NCI-H1436 (cell line): ENCODE data around the gene CELF4.

Source experiments
- DNase-seq: peaks from one replicate; lab custom pipeline; 2025; lab: John Stamatoyannopoulos, UW

Gene CELF4

DNA sequence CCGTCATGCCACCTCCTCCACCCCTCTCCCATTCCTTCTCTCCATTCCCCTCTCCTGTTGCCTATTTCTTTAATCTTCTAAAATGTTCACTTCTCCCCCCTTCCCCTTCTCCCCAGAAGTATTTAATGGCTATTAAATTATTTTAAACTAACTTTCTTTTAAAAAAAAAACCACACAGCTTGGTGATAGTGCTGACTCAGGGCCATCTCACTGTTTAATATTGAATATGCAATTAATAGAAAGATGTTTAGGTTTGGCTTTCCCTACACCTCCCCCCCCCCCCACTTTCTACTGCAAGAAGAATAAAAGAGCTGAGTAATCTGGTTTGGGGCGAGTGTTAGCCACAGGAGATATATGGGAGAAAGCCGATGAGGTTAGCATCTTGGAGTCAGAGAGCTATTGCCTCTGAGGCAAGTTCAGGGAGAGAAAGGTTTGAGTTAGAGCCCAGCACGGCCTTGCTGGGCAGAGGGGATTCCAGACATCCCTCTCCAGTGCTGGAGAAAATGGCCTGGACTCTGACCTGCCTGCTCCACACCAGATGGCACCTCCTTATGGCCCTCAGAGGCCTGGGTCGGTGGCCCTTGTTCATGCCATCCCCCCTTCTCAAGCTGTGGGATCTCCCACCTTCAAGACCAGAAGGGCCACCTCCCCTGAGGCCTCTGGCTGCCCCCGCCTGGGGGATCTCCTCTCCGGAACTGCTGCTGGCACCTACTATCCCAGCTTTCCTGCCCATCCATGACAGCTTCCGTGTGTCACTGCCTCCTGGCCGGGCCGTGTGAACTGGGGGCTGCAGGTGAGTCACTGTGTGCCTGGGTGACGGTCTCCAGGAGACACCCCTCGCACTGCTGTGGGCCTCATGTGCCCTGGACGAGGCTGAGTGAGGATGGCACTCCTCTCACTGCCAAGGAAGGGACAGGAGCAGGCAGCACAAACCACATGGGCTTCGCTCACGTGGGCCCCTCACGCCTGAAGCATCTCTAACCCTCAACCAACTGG lies 246.9 kb downstream of the CELF4 start:
- no peak for DNase-seq

DNA sequence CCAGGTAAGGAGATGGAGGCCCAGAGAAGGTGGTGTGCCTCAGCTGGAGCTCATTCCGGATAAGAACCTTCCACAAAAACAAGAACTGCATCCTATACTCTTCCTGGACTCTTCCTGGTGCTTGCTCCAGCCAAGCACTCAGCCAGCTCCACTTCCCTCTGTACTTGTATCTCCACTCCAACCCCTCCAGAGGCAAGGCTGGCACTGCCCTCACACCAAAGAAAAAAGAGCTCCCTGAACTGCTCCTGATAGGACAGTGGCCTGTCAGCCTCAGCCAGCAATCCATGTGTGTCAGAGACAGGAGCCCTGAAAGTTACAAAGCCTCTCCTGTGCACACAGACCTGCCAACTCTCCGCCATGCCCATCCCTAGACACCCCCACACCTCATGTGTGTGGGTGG lies 248.1 kb downstream of the CELF4 start:
- DNase-seq, result no peak

DNA sequence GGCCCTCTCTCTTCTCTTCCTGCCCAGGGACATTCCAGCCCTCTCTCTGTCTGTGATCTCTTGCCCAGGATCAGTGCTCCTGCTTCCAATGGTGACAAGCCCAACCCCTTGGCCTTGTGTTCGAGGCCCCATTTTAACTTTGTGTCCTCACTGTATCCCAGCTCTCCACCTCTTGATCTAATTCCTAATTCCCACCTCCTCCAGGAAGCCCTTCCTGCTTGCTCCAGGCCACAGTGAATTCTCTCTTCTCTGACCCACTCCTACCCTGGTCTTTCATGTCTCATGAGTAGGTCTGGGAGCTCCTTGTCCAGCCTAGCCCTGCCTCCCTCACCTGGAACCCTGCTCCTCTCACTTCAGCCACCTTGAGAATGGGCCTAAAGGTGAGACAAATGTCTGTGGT lies 249.1 kb downstream of the CELF4 start:
- no peak for DNase-seq

DNA sequence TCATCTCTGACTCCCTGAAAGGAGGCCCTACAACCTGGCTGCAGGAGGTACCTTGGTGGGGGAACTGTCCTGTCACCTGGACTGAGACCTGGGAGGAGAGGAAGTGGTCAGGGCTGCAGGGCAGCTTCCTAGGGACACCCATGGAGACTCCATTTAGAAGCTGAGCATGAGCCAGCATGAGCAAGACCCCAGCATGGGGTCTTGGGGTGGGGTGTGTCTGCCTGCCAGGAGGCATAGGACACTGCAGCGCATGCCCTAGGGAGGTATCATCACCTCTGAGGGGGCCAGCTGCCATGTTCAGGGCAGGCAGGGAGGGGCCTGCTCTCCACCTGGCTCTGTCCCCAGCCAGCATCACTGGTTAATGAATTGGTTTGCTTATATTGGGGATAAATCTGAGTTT lies 249.7 kb downstream of the CELF4 start:
- no peak for DNase-seq

DNA sequence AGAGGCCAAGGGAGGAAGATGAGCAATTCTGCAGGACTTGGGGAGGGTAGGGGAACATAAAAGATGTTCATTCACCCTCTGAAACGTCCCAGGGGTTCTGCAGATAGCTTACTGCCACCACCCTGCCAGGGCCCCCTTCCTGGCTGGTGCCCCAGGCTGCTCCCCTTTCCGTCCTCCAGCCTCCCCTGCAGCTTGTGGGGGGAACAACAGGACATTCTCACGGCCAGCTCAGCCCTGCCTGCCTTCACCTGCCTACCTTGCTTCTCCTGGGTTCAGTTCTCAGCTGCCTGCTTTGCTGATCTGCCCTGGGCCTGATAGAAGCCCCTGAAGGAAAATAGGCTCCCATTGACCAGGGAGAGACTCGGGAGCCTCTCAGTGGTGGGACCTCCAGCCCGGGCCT lies 251.1 kb downstream of the CELF4 start:
- no peak for DNase-seq

DNA sequence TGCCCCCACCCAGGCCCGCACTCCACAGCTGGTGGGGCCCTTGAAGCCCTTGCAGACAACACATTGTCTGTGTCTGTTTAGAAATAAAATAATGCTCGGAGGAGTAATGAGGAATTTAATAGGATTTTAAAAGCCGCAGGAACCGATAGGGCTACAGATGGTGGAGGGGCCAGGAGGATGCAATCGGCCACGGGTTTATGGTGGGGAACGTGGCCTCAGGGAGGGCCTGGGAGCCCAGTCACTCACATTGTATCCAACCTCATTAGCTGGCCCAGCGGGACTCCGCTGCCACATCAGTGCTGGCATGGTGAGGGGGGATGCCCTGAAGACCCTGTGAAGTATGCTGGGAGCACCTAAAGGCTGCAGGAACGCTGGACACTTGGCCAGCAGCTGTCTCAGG lies 252.0 kb downstream of the CELF4 start:
- no peak for DNase-seq

DNA sequence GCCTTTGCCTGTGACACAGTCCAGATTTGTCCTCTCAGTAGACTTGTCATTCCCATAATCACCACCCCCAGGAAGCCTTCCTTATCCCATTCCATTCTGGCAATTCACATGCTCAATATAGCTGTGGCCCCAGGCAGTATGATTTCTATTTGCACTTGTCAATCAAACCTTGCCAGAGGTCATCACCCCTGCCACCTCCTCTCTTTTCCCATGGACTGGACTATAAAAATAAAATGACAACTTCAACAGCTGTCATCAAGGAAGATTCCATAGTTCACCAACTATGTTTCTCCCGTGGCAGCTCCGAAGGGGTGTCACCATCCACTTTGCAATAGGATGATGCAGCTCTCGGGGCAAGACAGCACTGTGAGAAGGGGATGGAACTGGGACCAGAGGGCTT lies 255.7 kb downstream of the CELF4 start:
- no peak for DNase-seq

DNA sequence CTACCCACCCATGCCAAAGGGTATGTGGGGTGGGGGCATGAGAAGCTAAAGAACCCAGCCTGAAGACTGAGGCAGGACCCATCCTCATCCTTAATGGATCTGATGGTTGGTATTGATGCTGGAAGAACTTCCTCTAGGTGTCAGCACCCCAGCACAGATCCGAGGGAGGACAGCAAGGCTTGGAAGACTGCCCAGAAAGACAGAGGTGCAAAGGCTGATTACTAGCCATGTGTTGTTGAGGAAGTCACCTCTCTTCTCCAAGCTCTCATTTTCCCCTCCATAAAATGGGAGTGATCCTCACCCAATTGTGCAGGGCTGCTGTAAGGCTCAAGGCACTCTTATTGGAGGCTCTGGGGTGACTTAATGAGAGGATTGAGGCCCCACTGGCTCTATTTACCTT lies 256.5 kb downstream of the CELF4 start:
- no peak for DNase-seq

DNA sequence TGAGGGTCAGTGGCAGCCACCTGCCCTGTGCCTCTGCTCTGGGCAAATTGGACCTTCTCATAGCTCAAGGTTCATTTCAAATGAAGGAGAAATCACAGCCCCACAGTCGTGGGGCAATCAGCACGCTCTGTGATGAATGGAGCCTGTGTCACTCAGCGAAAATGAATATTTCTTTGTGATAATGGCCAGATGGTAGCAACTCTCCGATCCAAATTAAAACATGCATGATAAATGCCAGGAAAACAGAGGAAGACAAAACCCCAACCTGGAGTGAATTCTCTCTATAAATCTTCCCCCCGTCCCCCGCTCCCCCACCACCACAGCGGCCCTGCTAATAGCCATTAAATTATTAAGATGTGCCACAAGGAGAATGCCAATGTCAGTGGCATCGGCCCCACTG lies 258.4 kb downstream of the CELF4 start:
- DNase-seq, result no peak

DNA sequence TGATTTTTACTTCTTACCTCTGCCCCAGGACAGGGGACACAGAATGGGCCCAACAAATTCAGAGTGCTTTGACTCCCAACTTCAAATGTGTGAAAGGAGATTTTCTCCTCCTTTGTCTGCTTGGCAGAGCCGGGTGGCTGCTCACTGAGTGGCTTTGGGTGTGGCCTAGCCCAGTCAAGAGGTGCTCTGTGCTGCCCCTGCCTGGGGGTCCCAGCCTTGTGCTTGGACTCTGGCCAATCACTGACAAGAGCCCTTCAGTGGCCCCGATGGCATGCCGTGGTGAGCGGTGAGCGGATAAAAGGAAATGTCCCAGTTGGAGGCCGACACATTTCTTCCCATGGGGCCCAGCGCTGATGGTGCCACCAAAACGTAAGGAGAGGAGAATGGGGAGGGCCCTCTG lies 259.2 kb downstream of the CELF4 start:
- DNase-seq, result no peak

DNA sequence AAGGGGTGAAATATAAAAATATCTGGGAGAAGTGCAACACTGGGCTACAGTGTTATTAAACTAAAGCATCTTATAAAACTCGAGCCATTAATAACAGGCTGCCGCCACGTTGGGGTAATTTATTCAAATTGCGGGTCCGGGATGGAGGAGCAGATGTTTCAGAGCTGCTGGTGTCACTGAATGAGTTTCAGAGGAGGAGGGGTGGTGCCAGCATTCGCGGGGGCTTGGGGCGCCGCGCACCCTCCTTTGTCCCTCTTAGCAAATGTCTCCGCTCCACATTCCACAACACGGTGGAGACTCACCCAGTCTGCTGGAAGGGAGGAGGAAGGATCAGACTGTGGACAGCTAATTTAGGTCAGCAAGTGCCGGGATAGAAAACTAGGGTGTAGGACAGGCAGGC lies 260.5 kb downstream of the CELF4 start:
- no peak for DNase-seq

DNA sequence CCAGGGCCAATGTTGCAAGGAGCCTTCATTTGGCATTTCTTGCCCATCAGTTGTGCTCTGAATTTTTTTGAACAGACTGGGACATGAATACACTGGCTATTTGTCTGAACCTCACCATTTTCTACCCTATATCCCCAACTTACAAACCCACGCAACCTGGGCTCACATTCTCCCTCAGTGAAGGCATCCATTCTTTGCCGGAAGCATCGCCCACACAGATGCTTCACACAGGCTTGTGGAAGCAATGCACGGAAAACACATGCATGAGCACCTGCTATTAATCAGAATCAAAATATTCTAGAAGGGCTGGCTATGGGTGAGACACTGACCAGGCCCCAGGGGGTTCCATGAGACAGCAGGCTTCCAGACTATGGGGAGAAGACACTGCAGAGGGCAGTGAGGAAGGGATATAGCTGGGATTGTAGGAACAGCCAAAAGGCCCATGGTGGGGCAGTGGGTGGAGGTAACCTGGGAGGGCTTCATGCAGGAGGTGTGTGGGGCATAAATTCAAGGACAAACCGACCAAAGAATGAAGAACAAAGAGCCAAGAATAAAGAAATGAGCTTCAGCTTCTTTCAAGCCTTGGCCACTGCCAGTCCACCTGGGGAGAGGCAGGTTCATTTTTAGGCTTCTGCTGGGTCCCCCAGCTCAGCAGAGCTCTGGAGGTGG lies 261.5 kb downstream of the CELF4 start:
- DNase-seq, result no peak

DNA sequence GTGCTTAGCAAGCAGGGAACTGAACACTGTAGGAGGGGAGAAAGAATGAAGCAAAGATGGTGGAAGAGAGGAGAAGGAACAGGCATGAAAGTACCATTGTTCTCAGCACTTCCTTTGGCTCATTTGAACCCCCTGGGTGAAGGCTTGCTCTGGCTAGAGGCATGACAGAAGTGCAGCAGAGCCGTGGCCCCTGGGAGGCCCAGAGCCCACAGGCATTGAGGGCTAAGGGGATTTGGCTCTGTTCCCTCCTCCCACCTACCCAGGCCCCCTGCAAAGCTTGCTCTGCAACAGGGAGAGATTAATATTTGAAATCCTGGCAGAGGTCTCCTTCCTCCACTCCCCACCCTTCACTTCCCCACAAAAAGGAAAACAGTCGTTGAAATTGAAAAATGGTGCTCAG lies 262.6 kb downstream of the CELF4 start:
- no peak for DNase-seq

DNA sequence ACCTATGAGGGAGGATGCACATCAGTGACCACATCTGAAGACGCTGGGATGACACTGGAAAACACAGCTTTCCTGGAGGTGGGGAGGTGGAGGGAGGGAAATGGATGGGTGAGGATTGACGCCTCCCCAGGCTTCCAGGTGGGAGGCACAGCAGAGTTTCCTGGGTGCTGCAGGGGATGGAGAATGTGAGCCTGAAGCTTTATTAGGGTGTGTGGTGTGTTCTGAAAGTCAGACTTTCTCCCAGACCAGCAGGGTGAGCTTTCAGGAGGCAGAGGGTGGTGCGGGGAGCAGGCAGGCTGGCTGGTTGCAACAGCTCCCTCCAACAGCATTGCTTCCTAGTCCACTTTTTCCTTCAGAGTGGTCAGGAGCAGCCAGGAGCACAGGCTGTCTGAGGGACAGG lies 263.1 kb downstream of the CELF4 start:
- DNase-seq, result no peak

DNA sequence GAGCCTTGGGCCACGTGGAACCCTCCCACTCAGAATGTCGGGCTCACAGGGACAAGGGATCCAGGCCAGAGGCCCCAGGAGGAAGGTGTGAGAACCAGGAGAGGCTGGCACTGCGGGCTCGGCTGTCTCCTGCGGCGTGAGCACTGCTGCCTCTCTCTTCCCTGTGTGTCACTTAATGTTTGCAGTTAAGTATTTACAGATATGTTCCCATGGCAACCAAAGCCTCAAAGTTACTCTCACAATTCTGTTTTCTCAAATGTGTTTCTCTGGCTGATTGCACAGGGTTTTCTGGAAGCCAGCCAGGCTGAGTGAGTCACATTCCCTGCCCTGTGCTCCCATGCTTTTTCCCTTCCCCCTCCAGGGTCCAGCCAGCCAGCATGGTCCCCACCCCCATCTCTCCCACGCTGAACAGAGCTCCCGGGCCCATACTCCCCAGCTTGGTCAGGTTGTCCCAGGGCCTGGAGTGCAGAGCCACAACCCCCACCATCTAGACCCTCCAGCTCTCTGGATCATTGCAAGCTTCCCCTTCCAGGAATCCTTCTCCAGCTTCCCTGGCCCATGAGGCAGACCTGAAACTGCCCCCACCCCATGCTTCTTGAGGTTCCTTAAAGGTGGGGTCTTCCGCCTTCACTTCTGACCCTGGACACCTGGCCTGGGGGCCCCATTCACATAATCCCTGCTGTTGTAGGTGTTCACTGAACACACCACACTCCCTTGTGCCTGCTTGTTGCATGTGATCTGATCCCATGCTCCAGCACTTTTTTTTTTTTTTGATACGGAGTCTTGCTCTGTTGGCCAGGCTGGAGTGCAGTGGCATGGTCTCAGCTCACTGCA lies 265.9 kb downstream of the CELF4 start:
- DNase-seq, result peak; percentile 88

DNA sequence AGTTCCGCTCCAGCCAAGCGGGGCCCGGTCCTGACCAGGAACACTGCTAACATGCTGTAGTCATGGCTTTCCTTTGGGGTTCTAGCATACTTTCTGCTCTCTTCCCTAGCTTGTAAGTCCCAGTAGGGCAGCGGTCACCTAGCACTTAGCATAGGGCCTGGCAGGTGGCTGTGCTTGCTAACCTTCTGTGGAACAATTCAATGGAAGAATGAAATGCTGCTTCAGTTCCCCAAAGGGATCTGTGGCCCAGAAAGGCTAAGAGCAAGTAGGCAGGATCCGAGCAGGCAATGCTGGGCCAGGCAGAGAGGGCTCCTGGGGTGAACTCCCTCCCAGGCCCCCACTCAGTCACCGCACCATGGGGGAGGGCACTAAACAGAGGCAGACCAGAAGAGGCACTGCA lies 266.8 kb downstream of the CELF4 start:
- no peak for DNase-seq

DNA sequence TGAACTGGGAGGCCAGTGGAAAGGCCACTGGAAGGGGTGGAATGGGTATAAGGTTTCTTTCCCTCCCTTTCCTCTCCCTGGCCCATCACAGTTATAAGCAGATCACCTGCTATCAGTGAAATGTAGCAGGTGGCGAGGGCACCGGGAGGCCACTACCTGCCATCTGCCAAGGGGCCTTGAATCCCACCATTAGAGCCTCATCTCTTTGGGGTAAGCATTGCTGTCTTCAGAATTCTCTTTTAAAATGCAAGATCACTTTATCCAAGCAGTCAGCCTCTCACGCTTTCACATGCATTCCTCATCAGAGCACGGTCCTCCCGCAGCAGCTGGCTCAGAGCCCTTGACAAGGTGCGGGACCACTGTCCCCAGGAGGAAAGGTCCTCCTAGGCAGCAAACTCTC lies 268.5 kb downstream of the CELF4 start:
- no peak for DNase-seq

DNA sequence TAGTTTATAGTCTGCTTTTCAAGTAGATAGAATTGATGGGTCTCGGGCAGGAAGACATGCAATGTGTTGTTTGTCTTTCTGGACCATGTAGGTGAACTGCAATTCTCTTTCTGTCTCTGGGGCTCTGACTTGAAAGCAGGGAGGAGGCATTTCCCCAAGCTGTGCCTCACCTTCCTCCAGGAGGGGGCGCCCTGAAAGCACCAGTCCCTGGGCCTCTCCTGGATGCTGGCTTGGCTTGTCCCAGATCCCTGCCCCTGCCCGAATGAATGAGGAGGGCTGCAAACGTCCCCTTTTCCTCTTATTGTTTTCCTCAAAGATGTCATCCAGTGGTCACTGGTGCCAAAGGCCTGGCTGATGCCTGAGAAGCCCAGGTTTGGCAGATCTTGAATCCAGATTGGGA lies 270.6 kb downstream of the CELF4 start:
- DNase-seq, result no peak

DNA sequence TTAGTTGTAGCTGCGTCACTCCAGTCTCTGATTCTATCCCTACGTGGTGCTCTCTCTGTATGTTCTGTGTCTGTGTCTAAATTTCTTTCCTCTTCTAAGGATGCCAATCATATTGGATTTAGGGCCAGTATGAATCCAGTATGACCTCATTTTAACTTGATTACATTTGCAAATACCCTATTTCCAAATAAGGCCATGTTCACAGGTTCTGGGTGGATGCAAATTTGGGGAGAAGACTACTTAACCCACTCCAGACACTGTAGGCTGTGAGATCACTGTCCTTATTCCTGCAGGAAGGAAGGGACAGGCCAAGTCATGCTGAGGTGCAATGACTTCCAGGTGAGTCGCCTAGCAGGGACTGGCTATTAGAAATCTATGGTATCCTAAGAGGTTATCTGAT lies 272.2 kb downstream of the CELF4 start:
- DNase-seq, result no peak

DNA sequence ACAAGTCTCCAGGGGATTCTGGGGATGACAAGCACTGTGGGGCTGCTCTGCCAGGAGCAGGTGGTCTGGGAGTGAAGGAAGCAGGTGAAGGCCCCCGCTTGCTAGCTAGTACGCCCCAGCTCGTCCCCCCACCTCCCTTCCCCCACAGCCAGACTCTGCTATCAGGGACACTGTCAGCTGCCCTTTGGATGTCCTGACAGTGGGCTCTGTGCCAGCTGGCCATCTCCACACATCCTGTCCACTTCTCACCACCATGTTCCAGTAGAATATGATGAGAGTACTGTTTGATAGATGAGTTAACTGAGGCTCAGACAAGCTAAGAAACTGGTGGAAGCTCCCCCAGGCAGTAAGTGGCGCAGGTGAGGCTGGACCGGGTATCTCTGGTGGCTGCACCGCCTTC lies 276.2 kb downstream of the CELF4 start:
- DNase-seq, result no peak

DNA sequence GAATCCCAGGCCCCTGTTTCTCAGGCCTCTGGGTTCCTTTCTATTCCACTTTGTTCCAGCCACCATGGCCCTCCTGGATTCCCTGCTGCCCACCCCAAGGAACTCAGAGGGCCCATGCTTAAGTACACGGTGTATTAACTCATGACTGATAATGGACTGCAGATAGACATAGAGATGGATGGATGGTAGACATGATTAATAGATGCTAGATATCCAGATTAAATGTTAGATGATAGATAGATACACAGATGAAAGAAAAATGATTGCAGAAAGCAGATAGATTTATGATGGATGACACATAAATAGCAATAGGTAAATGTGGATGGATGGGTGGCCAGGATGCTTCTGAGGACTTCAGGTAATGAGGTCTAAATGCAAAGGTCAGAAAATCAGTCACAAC lies 278.0 kb downstream of the CELF4 start:
- DNase-seq, result no peak

DNA sequence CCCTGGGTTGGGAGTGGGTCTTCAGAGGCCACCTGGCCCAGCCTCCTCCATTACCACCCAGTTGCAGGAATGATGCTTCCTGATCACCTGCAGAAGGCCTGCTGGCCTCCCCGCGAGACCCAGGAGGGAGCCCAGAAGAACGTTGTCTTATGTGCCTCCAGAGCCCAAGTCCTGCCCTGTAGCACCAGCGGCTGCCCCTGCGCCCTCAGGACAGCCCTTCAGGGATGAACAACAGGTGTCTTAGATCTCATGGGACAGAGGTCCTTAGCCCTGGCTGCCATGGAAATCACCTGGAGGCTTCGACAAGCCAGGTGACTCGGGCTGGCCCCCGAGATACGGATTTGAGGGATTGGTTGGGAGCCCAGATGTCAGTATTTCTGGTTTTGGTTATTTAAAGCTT lies 278.8 kb downstream of the CELF4 start:
- no peak for DNase-seq

DNA sequence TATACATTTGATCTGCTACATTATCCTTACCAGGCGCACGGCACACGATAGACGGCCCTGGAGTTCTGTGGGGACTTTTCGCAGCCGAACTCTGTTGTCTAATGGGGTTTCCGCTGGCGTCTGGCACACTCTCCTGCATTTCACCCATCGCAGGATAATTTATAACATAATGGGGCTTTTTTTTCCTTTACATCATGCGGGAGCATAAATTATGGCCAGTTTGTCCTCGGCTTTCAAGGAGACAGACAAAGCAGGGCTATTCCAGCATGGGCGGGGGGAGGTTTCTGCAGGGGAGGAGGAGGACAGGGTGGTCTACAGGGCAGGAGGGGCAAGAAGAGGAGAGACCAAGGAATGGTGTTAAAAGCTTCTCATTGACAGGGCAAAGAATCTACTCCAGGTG lies 279.8 kb downstream of the CELF4 start:
- peak; percentile 46 for DNase-seq
